Measurements from ENCODE around the gene P2RX7. TPM values are rescaled to one million over a fixed set of nuclear protein-coding genes. Genes with fewer than 3 reads are reported as not detected.

Gene P2RX7
- total RNA-seq, 1 experiment from 2014 or later, result 0.55 TPM

GRCh38 chr12:121138284-121138683 is 5.6 kb downstream of the P2RX7 start (continued):
- no peak for TF ChIP-seq AR (CRISPR knock-in tag; IDR thresholded peaks at IDR 0.05)

- DNase-seq (ENCODE audit: low spot score), result no peak
- H3K36me3 Mint-ChIP-seq, result no peaks in the 10 kb centered on the region
- POLR2A ChIA-PET, result no interaction called here
Observed at GRCh38 chr12:121139286-121139685, 6.6 kb downstream of the P2RX7 start.

DNA sequence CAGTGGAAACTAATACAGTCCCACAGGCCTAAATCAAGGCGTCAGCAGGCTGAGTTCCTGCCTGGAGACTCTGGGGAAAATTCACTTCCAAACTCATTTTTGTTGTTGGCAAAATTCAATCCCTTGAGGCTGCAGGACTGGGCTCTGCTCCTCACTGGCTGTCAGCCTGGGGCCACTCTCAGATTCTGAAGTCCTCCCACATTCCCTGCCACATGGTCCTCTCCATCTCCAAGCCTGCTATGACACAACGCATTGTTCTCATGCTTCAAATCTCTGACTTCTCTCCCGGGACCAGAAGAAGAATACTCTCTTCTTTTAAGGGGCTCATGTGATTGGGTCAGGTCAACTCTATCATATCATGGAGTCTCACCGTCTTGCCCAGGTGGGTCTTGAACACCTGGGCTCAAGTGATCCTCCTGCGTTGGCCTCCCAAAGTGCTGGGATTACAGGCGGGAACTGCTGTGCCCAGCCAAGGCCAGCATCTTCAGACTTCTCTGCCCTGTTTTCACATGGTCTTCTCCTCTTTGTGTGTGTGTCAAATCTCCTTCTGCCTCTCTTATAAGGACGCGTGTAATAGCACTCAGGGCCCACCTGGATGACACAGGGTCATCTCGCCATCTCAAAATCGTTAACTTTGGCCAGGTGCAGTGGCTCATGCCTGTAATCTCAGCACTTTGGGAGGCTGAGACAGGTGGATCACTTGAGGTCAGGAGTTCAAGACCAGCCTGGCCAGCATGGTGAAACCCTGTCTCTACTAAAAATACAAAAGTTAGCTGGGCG is 9.7 kb downstream of the P2RX7 start:
- ATAC-seq, result no peak
- DNase-seq (ENCODE audit: low spot score), result no peak
- Mint-ChIP-seq H3K4me1 (no peaks in the 10 kb centered on the region), H3K4me3 (no peak overlapping the region), H3K9me3 (peaks cover 15% of the 10 kb centered on the region), H3K27me3 (ENCODE audit: low read depth) (no peaks in the 10 kb centered on the region; the same call in 1 of the 2 replicates), H3K27ac (no peak overlapping the region), H3K36me3 (no peaks in the 10 kb centered on the region)
- POLR2A ChIA-PET, result no interaction called here
- CTCF ChIA-PET, result no interaction called here
- TF ChIP-seq ZNF138 (CRISPR knock-in tag; conservative IDR thresholded peaks at IDR 0.05), result no peak
- TF ChIP-seq NR2C2 (CRISPR knock-in tag; IDR thresholded peaks at IDR 0.05), result no peak
- TF ChIP-seq SOX15 (CRISPR knock-in tag; IDR thresholded peaks at IDR 0.05), result no peak
- TF ChIP-seq GTF2I (CRISPR knock-in tag; conservative IDR thresholded peaks at IDR 0.05), result no peak
- TF ChIP-seq, protein P1, sequence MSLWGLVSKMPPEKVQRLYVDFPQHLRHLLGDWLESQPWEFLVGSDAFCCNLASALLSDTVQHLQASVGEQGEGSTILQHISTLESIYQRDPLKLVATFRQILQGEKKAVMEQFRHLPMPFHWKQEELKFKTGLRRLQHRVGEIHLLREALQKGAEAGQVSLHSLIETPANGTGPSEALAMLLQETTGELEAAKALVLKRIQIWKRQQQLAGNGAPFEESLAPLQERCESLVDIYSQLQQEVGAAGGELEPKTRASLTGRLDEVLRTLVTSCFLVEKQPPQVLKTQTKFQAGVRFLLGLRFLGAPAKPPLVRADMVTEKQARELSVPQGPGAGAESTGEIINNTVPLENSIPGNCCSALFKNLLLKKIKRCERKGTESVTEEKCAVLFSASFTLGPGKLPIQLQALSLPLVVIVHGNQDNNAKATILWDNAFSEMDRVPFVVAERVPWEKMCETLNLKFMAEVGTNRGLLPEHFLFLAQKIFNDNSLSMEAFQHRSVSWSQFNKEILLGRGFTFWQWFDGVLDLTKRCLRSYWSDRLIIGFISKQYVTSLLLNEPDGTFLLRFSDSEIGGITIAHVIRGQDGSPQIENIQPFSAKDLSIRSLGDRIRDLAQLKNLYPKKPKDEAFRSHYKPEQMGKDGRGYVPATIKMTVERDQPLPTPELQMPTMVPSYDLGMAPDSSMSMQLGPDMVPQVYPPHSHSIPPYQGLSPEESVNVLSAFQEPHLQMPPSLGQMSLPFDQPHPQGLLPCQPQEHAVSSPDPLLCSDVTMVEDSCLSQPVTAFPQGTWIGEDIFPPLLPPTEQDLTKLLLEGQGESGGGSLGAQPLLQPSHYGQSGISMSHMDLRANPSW (CRISPR knock-in tag; conservative IDR thresholded peaks at IDR 0.05; ENCODE audit: low read depth), result no peak
- TF ChIP-seq FOXP1 (CRISPR knock-in tag; IDR thresholded peaks at IDR 0.05; ENCODE audit: borderline replicate concordance), result no peak
- TF ChIP-seq ZBTB21 (CRISPR knock-in tag; IDR thresholded peaks at IDR 0.05; ENCODE audit: borderline replicate concordance), result no peak
- no peak for TF ChIP-seq ARID4B (CRISPR knock-in tag; IDR thresholded peaks at IDR 0.05; ENCODE audit: borderline replicate concordance)
- TF ChIP-seq, protein P2, sequence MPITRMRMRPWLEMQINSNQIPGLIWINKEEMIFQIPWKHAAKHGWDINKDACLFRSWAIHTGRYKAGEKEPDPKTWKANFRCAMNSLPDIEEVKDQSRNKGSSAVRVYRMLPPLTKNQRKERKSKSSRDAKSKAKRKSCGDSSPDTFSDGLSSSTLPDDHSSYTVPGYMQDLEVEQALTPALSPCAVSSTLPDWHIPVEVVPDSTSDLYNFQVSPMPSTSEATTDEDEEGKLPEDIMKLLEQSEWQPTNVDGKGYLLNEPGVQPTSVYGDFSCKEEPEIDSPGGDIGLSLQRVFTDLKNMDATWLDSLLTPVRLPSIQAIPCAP (CRISPR knock-in tag; IDR thresholded peaks at IDR 0.05), result no peak

More at GRCh38 chr12:121139286-121139685, 6.6 kb downstream of the P2RX7 start:
- ATAC-seq, result no peak
- Mint-ChIP-seq H3K4me1 (no peaks in the 10 kb centered on the region), H3K4me3 (no peak overlapping the region), H3K27me3 (ENCODE audit: low read depth) (peaks cover 2% of the 10 kb centered on the region), H3K27ac (no peak overlapping the region), H3K9me3 (peaks cover 15% of the 10 kb centered on the region)
- CTCF ChIA-PET, result no interaction called here
- TF ChIP-seq JUN (CRISPR knock-in tag; IDR thresholded peaks at IDR 0.05) (no peak), GTF2I (CRISPR knock-in tag; conservative IDR thresholded peaks at IDR 0.05) (no peak), MAX (CRISPR knock-in tag; IDR thresholded peaks at IDR 0.05) (no peak), CTCF (IDR thresholded peaks at IDR 0.05) (no peak), ZNF232 (CRISPR knock-in tag; IDR thresholded peaks at IDR 0.05) (no peak)
- TF ChIP-seq, protein P3, sequence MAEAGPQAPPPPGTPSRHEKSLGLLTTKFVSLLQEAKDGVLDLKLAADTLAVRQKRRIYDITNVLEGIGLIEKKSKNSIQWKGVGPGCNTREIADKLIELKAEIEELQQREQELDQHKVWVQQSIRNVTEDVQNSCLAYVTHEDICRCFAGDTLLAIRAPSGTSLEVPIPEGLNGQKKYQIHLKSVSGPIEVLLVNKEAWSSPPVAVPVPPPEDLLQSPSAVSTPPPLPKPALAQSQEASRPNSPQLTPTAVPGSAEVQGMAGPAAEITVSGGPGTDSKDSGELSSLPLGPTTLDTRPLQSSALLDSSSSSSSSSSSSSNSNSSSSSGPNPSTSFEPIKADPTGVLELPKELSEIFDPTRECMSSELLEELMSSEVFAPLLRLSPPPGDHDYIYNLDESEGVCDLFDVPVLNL (CRISPR knock-in tag; IDR thresholded peaks at IDR 0.05; ENCODE audit: borderline replicate concordance, low read depth), result no peak
